Bronchial epithelial cell (primary cell): ENCODE data around the gene TPST2. TPM values are rescaled to one million over a fixed set of nuclear protein-coding genes. Genes with fewer than 3 reads are reported as not detected.

Experiments
- DNase-seq: peaks from one replicate; pipeline ENCODE4 v3.0.0-alpha.2; 2010; ENCODE audit warnings: low read depth
- FAIRE-seq: peaks from 2 replicates; lab custom pipeline; 2011; peaks lifted over from hg19 to GRCh38; lab: Jason Lieb, UNC
- H3K27me3 ChIP-seq: 2 replicates; pipeline ENCODE4 v1.5.1; 2011; ENCODE audit warnings: low read length; ENCODE audit not compliant: control insufficient read depth, insufficient read depth
- H3K36me3 ChIP-seq: 2 replicates; pipeline ENCODE4 v1.5.1; 2011; ENCODE audit warnings: low read length; ENCODE audit not compliant: control insufficient read depth, insufficient read depth
- H3K4me3 ChIP-seq: 2 replicates; pipeline ENCODE4 v1.5.1; 2011; ENCODE audit warnings: mild to moderate bottlenecking, low read depth, low read length, control low read depth
- CTCF ChIP-seq: IDR thresholded peaks from 2 replicates; pipeline ENCODE4 v1.5.1; 2011; ENCODE audit warnings: mild to moderate bottlenecking, moderate library complexity, low read length, control low read depth, inconsistent platforms; ENCODE audit not compliant: insufficient read depth, severe bottlenecking
- total RNA-seq: library from RNA; depleted of rRNA; stranded (reverse); fragments of >200 nt; gene quantifications from 2 replicates; pipeline ENCODE4 v1.2.1, GENCODE V29; 2014

Gene TPST2
- 18.4 and 24.1 TPM in 2 replicates for total RNA-seq

GRCh38 chr22:26589845-26590736 lies at the start of gene TPST2:
Gene TPST2 (minus strand): TSS chr22:26590132. CDS start chr22:26541630, 48,502 bp downstream.
- peak; percentile 36 for DNase-seq
- no peak for FAIRE-seq

GRCh38 chr22:26636296-26636695 lies 46.4 kb upstream of the TPST2 start:
- FAIRE-seq, result no peak
- Histone ChIP-seq H3K27me3 (no peaks in the 10 kb centered on the region), H3K36me3 (no peaks in the 10 kb centered on the region), H3K4me3 (no peak overlapping the region)
- DNase-seq, result no peak
- TF ChIP-seq CTCF, result no peak

More at GRCh38 chr22:26589845-26590736, at the start of gene TPST2:
- TF ChIP-seq CTCF, result peak; percentile 3
- Histone ChIP-seq H3K27me3 (no peaks in the 10 kb centered on the region), H3K4me3 (peak within 1 kb of the TSS; percentile 85), H3K36me3 (no peaks in the 10 kb centered on the region)

- H3K36me3 ChIP-seq, result no peaks in the 10 kb centered on the region
- DNase-seq (no peak), FAIRE-seq (no peak)
- no peaks in the 10 kb centered on the region for H3K27me3 ChIP-seq
- TF ChIP-seq CTCF, result no peak
- no peak overlapping the region for H3K4me3 ChIP-seq
Measured at GRCh38 chr22:26635117-26635516, 45.2 kb upstream of the TPST2 start.

GRCh38 chr22:26634189-26634588 lies 44.3 kb upstream of the TPST2 start:
- Histone ChIP-seq H3K27me3 (no peaks in the 10 kb centered on the region), H3K36me3 (no peaks in the 10 kb centered on the region), H3K4me3 (no peak overlapping the region)
- no peak for TF ChIP-seq CTCF
- FAIRE-seq, result no peak
- DNase-seq, result no peak

- DNase-seq, result no peak
- FAIRE-seq, result no peak
- no peak for TF ChIP-seq CTCF
- Histone ChIP-seq H3K27me3 (no peaks in the 10 kb centered on the region), H3K4me3 (no peak overlapping the region), H3K36me3 (no peaks in the 10 kb centered on the region)
Measured at GRCh38 chr22:26632422-26633155, 42.7 kb upstream of the TPST2 start.
